IMR-90 (cell line): ENCODE measurements around the gene TSACC. TPM values are rescaled to one million over a fixed set of nuclear protein-coding genes. Genes with fewer than 3 reads are reported as not detected.

ENCODE experiments used
- ATAC-seq: fragments of 200-7000 bp; cut with Tn5 transposase; 2 replicates; pipeline ENCODE4 v1.9.1; 2020; ENCODE audit warnings: low read depth, mild to moderate bottlenecking, moderate library complexity
- BruUV-seq: library from RNA; stranded (reverse); fragments of 400-500 nt; replicated peaks from 2 replicates; lab custom pipeline; 2021; lab: Mats Ljungman, UMichigan
- CTCF ChIA-PET: fragments of 300-600 bp; formaldehyde crosslinking; extraction: SDS; loops from one replicate; lab custom pipeline; 2021; ENCODE audit warnings: antibody characterized with exemption; lab: Yijun Ruan, JAX
- POLR2A ChIA-PET: fragments of 300-600 bp; sonication (Branson Sonifier 250); formaldehyde crosslinking; loops from one replicate; lab custom pipeline; 2022; ENCODE audit warnings: antibody characterized with exemption; ENCODE audit not compliant: unreplicated experiment; lab: Charles Lee
- DNase-seq: peaks from one replicate; pipeline ENCODE4 v3.0.0; 2013
- H2AFZ ChIP-seq: replicated peaks from 2 replicates; pipeline ENCODE3; 2013; ENCODE audit warnings: low read length, mild to moderate bottlenecking; ENCODE audit not compliant: poor library complexity
- H2AK5ac ChIP-seq: 2 replicates; pipeline ENCODE4 v1.6.1; 2013; ENCODE audit warnings: low read depth, low read length, inconsistent platforms
- H2AK9ac ChIP-seq: replicated peaks from 2 replicates; pipeline ENCODE3; 2013; ENCODE audit warnings: mild to moderate bottlenecking, low read depth, low read length, moderate library complexity; ENCODE audit not compliant: poor library complexity
- H2BK120ac ChIP-seq: 2 replicates; pipeline ENCODE4 v1.6.1; 2013; ENCODE audit warnings: low read depth, low read length, inconsistent platforms
- H2BK15ac ChIP-seq: 3 replicates; pipeline ENCODE4 v1.6.1; 2013; ENCODE audit warnings: low read depth, low read length, inconsistent platforms
- H2BK20ac ChIP-seq: 2 replicates; pipeline ENCODE4 v1.6.1; 2013; ENCODE audit warnings: low read depth, mild to moderate bottlenecking, inconsistent platforms, low read length, moderate library complexity
- H2BK5ac ChIP-seq: 2 replicates; pipeline ENCODE4 v1.6.1; 2013; ENCODE audit warnings: mild to moderate bottlenecking, low read depth, low read length, inconsistent platforms; ENCODE audit not compliant: poor library complexity, severe bottlenecking
- H3K14ac ChIP-seq: replicated peaks from 2 replicates; pipeline ENCODE4 v1.6.1; 2013; ENCODE audit warnings: low read depth, low read length, inconsistent platforms
- H3K18ac ChIP-seq: 2 replicates; pipeline ENCODE4 v1.6.1; 2013; ENCODE audit warnings: low read depth, low read length, control low read depth
- H3K23ac ChIP-seq: 2 replicates; pipeline ENCODE4 v1.6.1; 2013; ENCODE audit warnings: low read depth, low read length, inconsistent platforms
- H3K27ac ChIP-seq: 2 replicates; pipeline ENCODE4 v1.5.1; 2013; ENCODE audit warnings: mild to moderate bottlenecking, control low read depth, low read length; ENCODE audit not compliant: insufficient read depth
- H3K27me3 ChIP-seq: 2 replicates; pipeline ENCODE4 v1.6.1; 2013; ENCODE audit warnings: low read length; ENCODE audit not compliant: control insufficient read depth, insufficient read depth
- H3K36me3 ChIP-seq: 2 replicates; pipeline ENCODE4 v1.6.1; 2013; ENCODE audit warnings: low read length, mixed read lengths; ENCODE audit not compliant: control insufficient read depth, insufficient read depth
- H3K4ac ChIP-seq: 2 replicates; pipeline ENCODE4 v1.6.1; 2013; ENCODE audit warnings: low read depth, low read length, inconsistent platforms
- H3K4me1 ChIP-seq: 2 replicates; pipeline ENCODE4 v1.6.1; 2013; ENCODE audit warnings: low read length, mixed read lengths; ENCODE audit not compliant: control insufficient read depth, insufficient read depth
- H3K4me2 ChIP-seq: 2 replicates; pipeline ENCODE4 v1.6.1; 2013; ENCODE audit warnings: low read depth, mild to moderate bottlenecking, control low read depth, low read length, moderate library complexity
- H3K4me3 ChIP-seq: 2 replicates; pipeline ENCODE4 v1.5.1; 2013; ENCODE audit warnings: low read depth, mild to moderate bottlenecking, control low read depth, low read length, moderate library complexity; ENCODE audit not compliant: insufficient read depth
- H3K56ac ChIP-seq: 2 replicates; pipeline ENCODE4 v1.6.1; 2013; ENCODE audit warnings: low read length, inconsistent platforms; ENCODE audit not compliant: insufficient read depth; ENCODE audit errors: extremely low read depth
- H3K79me1 ChIP-seq, 2 experiments: 2 replicates each; pipeline ENCODE4 v1.6.1; 2013; ENCODE audit warnings: low read length in 2 of 2, inconsistent platforms in 1 of 2, low read depth in 1 of 2
- H3K9ac ChIP-seq: 2 replicates; pipeline ENCODE4 v1.6.1; 2013; ENCODE audit warnings: low read depth, low read length, control low read depth
- H3K9me1 ChIP-seq: 2 replicates; pipeline ENCODE4 v1.6.1; 2013; ENCODE audit warnings: low read length, inconsistent platforms; ENCODE audit not compliant: insufficient read depth
- H3K9me3 ChIP-seq: 2 replicates; pipeline ENCODE4 v1.6.1; 2013; ENCODE audit warnings: low read length; ENCODE audit not compliant: control insufficient read depth, insufficient read depth
- H4K20me1 ChIP-seq: 2 replicates; pipeline ENCODE4 v1.6.1; 2013; ENCODE audit warnings: low read length, inconsistent platforms; ENCODE audit not compliant: insufficient read depth
- H4K5ac ChIP-seq: 2 replicates; pipeline ENCODE4 v1.6.1; 2013; ENCODE audit warnings: mild to moderate bottlenecking, low read depth, low read length, control low read depth
- H4K8ac ChIP-seq, 2 experiments: 2 replicates each; pipeline ENCODE4 v1.6.1; 2013; ENCODE audit warnings: low read depth in 2 of 2, low read length in 2 of 2, control low read depth in 1 of 2, inconsistent platforms in 1 of 2
- H4K91ac ChIP-seq: 2 replicates; pipeline ENCODE4 v1.6.1; 2013; ENCODE audit warnings: low read depth, low read length, inconsistent platforms; ENCODE audit not compliant: insufficient read depth
- BHLHE40 ChIP-seq: fragments of 150-350 bp; IDR thresholded peaks from 2 replicates; pipeline ENCODE4 v1.6.1; 2016; ENCODE audit warnings: mild to moderate bottlenecking, low read depth, low read length
- CEBPB ChIP-seq: IDR thresholded peaks from 2 replicates; pipeline ENCODE4 v1.6.1; 2012; ENCODE audit warnings: low read depth, low read length, improper control_type of control experiment
- CHD1 ChIP-seq: IDR thresholded peaks from 2 replicates; pipeline ENCODE4 v1.6.1; 2012; ENCODE audit warnings: low read depth, low read length, improper control_type of control experiment
- CTCF ChIP-seq: conservative IDR thresholded peaks from 2 replicates; pipeline ENCODE4 v1.5.1; 2012; ENCODE audit warnings: mild to moderate bottlenecking, low read depth, low read length, improper control_type of control experiment
- ELK1 ChIP-seq: fragments of 150-350 bp; IDR thresholded peaks from 2 replicates; pipeline ENCODE4 v1.6.1; 2016; ENCODE audit warnings: low read depth, mild to moderate bottlenecking, low read length, moderate library complexity, borderline replicate concordance
- FOS ChIP-seq: fragments of 150-350 bp; IDR thresholded peaks from 2 replicates; pipeline ENCODE4 v1.6.1; 2016; ENCODE audit warnings: low read depth, low read length
- MAFK ChIP-seq: IDR thresholded peaks from 2 replicates; pipeline ENCODE4 v1.6.1; 2012; ENCODE audit warnings: low read depth, low read length, improper control_type of control experiment
- MAZ ChIP-seq: IDR thresholded peaks from 2 replicates; pipeline ENCODE4 v1.6.1; 2012; ENCODE audit warnings: low read depth, mild to moderate bottlenecking, low read length, improper control_type of control experiment, moderate library complexity, borderline replicate concordance
- MXI1 ChIP-seq: IDR thresholded peaks from 2 replicates; pipeline ENCODE4 v1.6.1; 2012; ENCODE audit warnings: low read depth, mild to moderate bottlenecking, low read length, moderate library complexity, borderline replicate concordance
- NFE2L2 ChIP-seq: fragments of 150-350 bp; IDR thresholded peaks from 2 replicates; pipeline ENCODE4 v1.6.1; 2016; ENCODE audit warnings: low read depth, mild to moderate bottlenecking, low read length
- POLR2A ChIP-seq: IDR thresholded peaks from 2 replicates; pipeline ENCODE4 v1.6.1; 2012; ENCODE audit warnings: mild to moderate bottlenecking, low read depth, low read length
- RAD21 ChIP-seq: IDR thresholded peaks from 2 replicates; pipeline ENCODE4 v1.6.1; 2012; ENCODE audit warnings: low read length, improper control_type of control experiment
- RCOR1 ChIP-seq: IDR thresholded peaks from 2 replicates; pipeline ENCODE4 v1.6.1; 2012; ENCODE audit warnings: mild to moderate bottlenecking, low read length, improper control_type of control experiment; ENCODE audit not compliant: insufficient replicate concordance
- RFX5 ChIP-seq: IDR thresholded peaks from 2 replicates; pipeline ENCODE4 v1.8.0; 2012; ENCODE audit warnings: low read depth, mild to moderate bottlenecking, low read length, moderate library complexity
- SMC3 ChIP-seq: fragments of 150-350 bp; IDR thresholded peaks from 2 replicates; pipeline ENCODE4 v1.6.1; 2016; ENCODE audit warnings: low read depth, mild to moderate bottlenecking, antibody characterized with exemption, low read length, moderate library complexity
- USF2 ChIP-seq: fragments of 150-350 bp; IDR thresholded peaks from 2 replicates; pipeline ENCODE4 v1.6.1; 2017; ENCODE audit warnings: mild to moderate bottlenecking, antibody characterized with exemption, low read length, low read depth
- WGBS, 2 experiments: methylation state at CpG; one replicate each; pipeline versions ENCODE4 v1.1.5 to v1.1.7; 2013; ENCODE audit warnings: missing lambda C conversion rate in 2 of 2; ENCODE audit not compliant: insufficient read length in 1 of 2; ENCODE audit errors: extremely low coverage in 2 of 2; 5-methylcytosine and 5-hydroxymethylcytosine counted together
- dilution Hi-C: fragments of 300-500 bp; cut with HindIII; formaldehyde crosslinking; loops from one replicate; pipeline ENCODE4 v1.14.3; 2018; ENCODE audit warnings: low sequenced_read_pairs; ENCODE audit not compliant: unreplicated experiment
- in situ Hi-C: fragments of 300-500 bp; cut with MboI; formaldehyde crosslinking; loops from 3 replicates; pipeline ENCODE4 v1.14.3; 2019; ENCODE audit warnings: low sequenced_read_pairs, inconsistent platforms, mixed read lengths
- intact Hi-C: fragments of 100-400 bp; cut with micrococcal nuclease; formaldehyde crosslinking; loops from 2 replicates; pipeline ENCODE4 v1.10.0; 2022
- polyA plus RNA-seq, 3 experiments: library from polyadenylated mRNA; depleted of rRNA; stranded (reverse); fragments of >200 nt; gene quantifications; 2 replicates each; pipeline ENCODE4 v1.2.3, GENCODE V29; 2012; ENCODE audit warnings: low replicate concordance in 1 of 3
- total RNA-seq: library from RNA; depleted of rRNA; stranded (reverse); fragments of >200 nt; gene quantifications from 2 replicates; pipeline ENCODE4 v1.2.3, GENCODE V29; 2012

The TSACC gene
- total and polyA plus RNA-seq, 2 of the 4 experiments (the other 2 are of a cell fraction) = 0.75 TPM; not detected in 1

- Histone ChIP-seq H2BK20ac (no peak overlapping the region), H2AK9ac (no peak overlapping the region), H2BK120ac (no peak overlapping the region), H4K8ac (no peak overlapping the region), H2AK5ac (no peak overlapping the region), H3K18ac (no peak overlapping the region), H3K79me1 (no peaks in the 10 kb centered on the region), H2BK5ac (no peak overlapping the region), H3K9me1 (peaks cover 3% of the 10 kb centered on the region; the same call in 1 of the 2 replicates), H4K20me1 (no peaks in the 10 kb centered on the region), H3K14ac (no peak overlapping the region), H3K4me2 (no peak overlapping the region), H4K5ac (no peak overlapping the region), H3K4me3 (no peak overlapping the region), H3K4ac (no peak overlapping the region), H3K27me3 (peaks cover 33% of the 10 kb centered on the region), H3K9me3 (no peaks in the 10 kb centered on the region), H2BK15ac (no peak overlapping the region), H2AFZ (no peak overlapping the region), H3K4me1 (no peaks in the 10 kb centered on the region), H3K9ac (no peak overlapping the region), H3K27ac (no peak overlapping the region), H3K56ac (no peak overlapping the region), H4K91ac (no peak overlapping the region), H3K23ac (no peak overlapping the region), H3K36me3 (no peaks in the 10 kb centered on the region)
- WGBS, 2 experiments = no CpG with 5 or more reads among the region's 3 CpGs
- ATAC-seq = no peak
- dilution Hi-C loops = no loop called here
- POLR2A ChIA-PET = no interaction called here
- CTCF ChIA-PET = interaction anchor here (4.3 kb wide), 1 partner anchor 62 kb away, joined by 69 read pairs; no protein-coding TSS in a partner anchor
- no peak for TF ChIP-seq MXI1
- TF ChIP-seq CTCF = no peak
- TF ChIP-seq NFE2L2 = no peak
- no peak for TF ChIP-seq RCOR1
- TF ChIP-seq MAZ = no peak
- no peak for TF ChIP-seq RFX5
- no peak for TF ChIP-seq POLR2A
- no peak for TF ChIP-seq BHLHE40
- no peak for TF ChIP-seq CEBPB
- no peak for TF ChIP-seq RAD21
- TF ChIP-seq ELK1 = no peak
- no peak for TF ChIP-seq USF2
- TF ChIP-seq SMC3 = no peak
- TF ChIP-seq MAFK = no peak
- TF ChIP-seq FOS = no peak
- no peak for TF ChIP-seq CHD1
- BruUV-seq = no TSS peak
- in situ Hi-C loops = loop anchor here (10.0 kb wide), 1 partner anchor 61 kb away; no protein-coding TSS in a partner anchor
- intact Hi-C loops = no loop called here
- no peak for DNase-seq
These were observed 45.7 kb downstream of the TSACC start for GRCh38 chr1:156384007-156384406.
